ENCODE results near the gene STIM1.

DNA sequence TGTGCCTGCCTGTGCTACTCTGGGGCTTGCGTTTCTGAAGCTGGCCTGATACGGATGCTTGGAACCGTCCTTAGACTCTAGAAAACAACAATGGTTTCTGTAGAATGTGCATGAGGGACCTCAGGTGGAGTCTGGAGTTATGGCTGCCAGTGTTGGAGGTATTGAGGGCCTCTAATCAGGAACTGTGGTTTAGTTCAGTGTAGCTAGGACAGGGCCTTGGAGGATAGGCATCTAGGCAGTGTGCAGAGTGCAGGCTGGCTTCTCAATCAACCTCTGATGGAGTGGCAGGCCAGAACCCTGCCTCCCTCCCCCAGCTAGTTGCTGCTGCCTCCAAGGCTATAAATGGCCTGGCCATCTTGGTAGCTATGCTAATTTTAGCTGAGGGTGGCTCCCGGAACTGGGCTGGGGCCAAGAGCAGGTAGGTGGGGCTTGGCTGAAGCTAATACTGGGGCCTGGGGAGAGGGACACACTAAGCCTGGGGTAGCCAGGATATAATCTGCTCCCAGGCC, 4.0 kb downstream of the STIM1 start:
- TF ChIP-seq, protein P1, sequence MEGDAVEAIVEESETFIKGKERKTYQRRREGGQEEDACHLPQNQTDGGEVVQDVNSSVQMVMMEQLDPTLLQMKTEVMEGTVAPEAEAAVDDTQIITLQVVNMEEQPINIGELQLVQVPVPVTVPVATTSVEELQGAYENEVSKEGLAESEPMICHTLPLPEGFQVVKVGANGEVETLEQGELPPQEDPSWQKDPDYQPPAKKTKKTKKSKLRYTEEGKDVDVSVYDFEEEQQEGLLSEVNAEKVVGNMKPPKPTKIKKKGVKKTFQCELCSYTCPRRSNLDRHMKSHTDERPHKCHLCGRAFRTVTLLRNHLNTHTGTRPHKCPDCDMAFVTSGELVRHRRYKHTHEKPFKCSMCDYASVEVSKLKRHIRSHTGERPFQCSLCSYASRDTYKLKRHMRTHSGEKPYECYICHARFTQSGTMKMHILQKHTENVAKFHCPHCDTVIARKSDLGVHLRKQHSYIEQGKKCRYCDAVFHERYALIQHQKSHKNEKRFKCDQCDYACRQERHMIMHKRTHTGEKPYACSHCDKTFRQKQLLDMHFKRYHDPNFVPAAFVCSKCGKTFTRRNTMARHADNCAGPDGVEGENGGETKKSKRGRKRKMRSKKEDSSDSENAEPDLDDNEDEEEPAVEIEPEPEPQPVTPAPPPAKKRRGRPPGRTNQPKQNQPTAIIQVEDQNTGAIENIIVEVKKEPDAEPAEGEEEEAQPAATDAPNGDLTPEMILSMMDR (IDR thresholded peaks at IDR 0.05) = no peak
- TF ChIP-seq POLR2A (IDR thresholded peaks at IDR 0.05) = no peak
